Heart right ventricle (tissue), 16 donors: ENCODE data around the gene PYM1. TPM values are rescaled to one million over a fixed set of nuclear protein-coding genes. Genes with fewer than 3 reads are reported as not detected.

Experiments
- ATAC-seq, 8 donors: fragments of 200-7000 bp; cut with Tn5 transposase; one replicate each; pipeline ENCODE4 v1.9.1; 2020; ENCODE audit warnings: mild to moderate bottlenecking in 8 of 8, moderate library complexity in 8 of 8, moderate number of reproducible peaks in 1 of 8
- DNase-seq, 2 donors: peaks; one replicate each; pipeline ENCODE4 v3.0.0-alpha.2; 2020
- H3K27ac ChIP-seq, 10 donors: fragments of 200-600 bp; sonication (generic) in 2 of 10; one replicate each; pipeline versions ENCODE4 v1.5.0 to v1.8.0; 2020 to 2022; ENCODE audit warnings: mild to moderate bottlenecking in 3 of 10
- H3K27me3 ChIP-seq, 7 donors: fragments of 200-600 bp; one replicate each; pipeline ENCODE4 v1.8.0; 2021 to 2022; ENCODE audit warnings: mild to moderate bottlenecking in 2 of 7
- H3K36me3 ChIP-seq, 9 donors: fragments of 200-600 bp; sonication (generic) in 1 of 9; one replicate each; pipeline versions ENCODE4 v1.5.0 to v1.8.0; 2020 to 2022; ENCODE audit warnings: mild to moderate bottlenecking in 2 of 9
- H3K4me1 ChIP-seq, 9 donors: fragments of 200-600 bp; sonication (generic) in 1 of 9; one replicate each; pipeline versions ENCODE4 v1.5.0 to v1.8.0; 2020 to 2022; ENCODE audit warnings: mild to moderate bottlenecking in 4 of 9
- H3K4me3 ChIP-seq, 10 donors: fragments of 200-600 bp; sonication (generic) in 2 of 10; one replicate each; pipeline versions ENCODE4 v1.5.0 to v1.8.0; 2020 to 2022; ENCODE audit warnings: mild to moderate bottlenecking in 7 of 10, moderate library complexity in 2 of 10
- H3K9me3 ChIP-seq, 11 donors: fragments of 200-600 bp in 10 of 11; sonication (generic) in 2 of 11; one replicate each; pipeline versions ENCODE4 v1.5.0 to v1.8.0; 2013 to 2022; ENCODE audit warnings: mild to moderate bottlenecking in 2 of 11, control low read depth in 1 of 11, moderate library complexity in 1 of 11
- CTCF ChIP-seq, 9 donors: fragments of 200-600 bp; sonication (generic) in 2 of 9; IDR thresholded peaks; one replicate each; pipeline versions ENCODE4 v1.5.0 to v1.8.0; 2021 to 2022; ENCODE audit warnings: antibody characterized with exemption in 9 of 9, mild to moderate bottlenecking in 5 of 9, moderate library complexity in 1 of 9
- WGBS, 2 donors: extraction: QIAGEN DNeasy Blood & Tissue Kit; methylation state at CpG; one replicate each; pipeline ENCODE4 v1.1.7; 2013; ENCODE audit warnings: inconsistent platforms in 1 of 2; 5-methylcytosine and 5-hydroxymethylcytosine counted together
- intact Hi-C, 10 donors: fragments of 100-400 bp; cut with DNase I; formaldehyde crosslinking; loops; one replicate each; pipeline versions ENCODE4 v1.11.1 to v1.14.2; 2022
- polyA plus RNA-seq, 2 donors: library from polyadenylated mRNA; stranded (reverse); fragments of 200-250 nt; gene quantifications; one replicate each; pipeline ENCODE4 v1.2.3, GENCODE V29; 2013
- total RNA-seq, 10 donors: library from RNA; stranded (reverse); fragmentation: NEBNext Ultra II Directional in 3 of 10; extraction: Animal tissue kit (Norgen Biotek cat#: 25700) in 3 of 10; gene quantifications; one replicate each; pipeline versions ENCODE4 v1.2.1 to v1.2.4, GENCODE V29; 2021 to 2023
- donor health status: Arrhythmogenic right ventricular cardiomyopathy.
- donor health status: ischemic (EF 13 %, LVEDD 7.1; RV severe dilation, severe dysfunction).
- donor health status: healthy with polysubstance abuse.
- donor health status: DM: no; HTN: yes; CAD: no.
- donor health status: DM: no; HTN: no; CAD: no.
- donor health status: ischemic (EF 25% LVEDD 6.9; RV normal size, moderate dysfunction).
- donor health status: ischemic (EF 25% LVEDD 5.7; RV mildly dilated, moderate dysfunction).
- donor health status: healthy.
- donor health status: DM: yes; HTN: yes; CAD: no.
- donor health status: Ischemic cardiomyopathy.
- donor health status: ischemic (EF 35%, LVEDD 5.7; RV mildly dilated, moderate dysfunction).
- donor health status: nonischemic (EF 11% LVEDD 7.7; RV severe dilation, severe dysfunction).
- donor health status: DM: yes; HTN: yes; CAD: no.
- donor health status: PGD.
- donor health status: ischemic (EF 29% LVEDD 5.4; RV normal size, mild dysfunction).
- donor health status: nonischemic (EF 23%, LVEDD 6.1; RV moderate dilation, normal function).

Gene PYM1
- total and polyA plus RNA-seq, 12 donors = 10.9 to 48.6 (median 16.8) TPM

GRCh38 chr12:55969356-55969755, 41.7 kb upstream of the PYM1 start:
- no peak overlapping the region for H3K27ac ChIP-seq
- ATAC-seq (no peak), DNase-seq (no peak)
- no peaks in the 10 kb centered on the region for H3K27me3 ChIP-seq
- H3K4me1 ChIP-seq = peaks cover 12 to 30% (median 25%) of the 10 kb centered on the region in 9 donors
- H3K9me3 ChIP-seq = no peaks in the 10 kb centered on the region
- WGBS, 2 donors = 85 to 89% methylated on average over 4 of the region's 4 CpGs
- H3K36me3 ChIP-seq = peaks cover 0 to 35% (median 0%) of the 10 kb centered on the region in 9 donors
- H3K4me3 ChIP-seq = no peak overlapping the region
- intact Hi-C loops = no loop called here
- no peak for TF ChIP-seq CTCF (IDR thresholded peaks at IDR 0.05)

DNA sequence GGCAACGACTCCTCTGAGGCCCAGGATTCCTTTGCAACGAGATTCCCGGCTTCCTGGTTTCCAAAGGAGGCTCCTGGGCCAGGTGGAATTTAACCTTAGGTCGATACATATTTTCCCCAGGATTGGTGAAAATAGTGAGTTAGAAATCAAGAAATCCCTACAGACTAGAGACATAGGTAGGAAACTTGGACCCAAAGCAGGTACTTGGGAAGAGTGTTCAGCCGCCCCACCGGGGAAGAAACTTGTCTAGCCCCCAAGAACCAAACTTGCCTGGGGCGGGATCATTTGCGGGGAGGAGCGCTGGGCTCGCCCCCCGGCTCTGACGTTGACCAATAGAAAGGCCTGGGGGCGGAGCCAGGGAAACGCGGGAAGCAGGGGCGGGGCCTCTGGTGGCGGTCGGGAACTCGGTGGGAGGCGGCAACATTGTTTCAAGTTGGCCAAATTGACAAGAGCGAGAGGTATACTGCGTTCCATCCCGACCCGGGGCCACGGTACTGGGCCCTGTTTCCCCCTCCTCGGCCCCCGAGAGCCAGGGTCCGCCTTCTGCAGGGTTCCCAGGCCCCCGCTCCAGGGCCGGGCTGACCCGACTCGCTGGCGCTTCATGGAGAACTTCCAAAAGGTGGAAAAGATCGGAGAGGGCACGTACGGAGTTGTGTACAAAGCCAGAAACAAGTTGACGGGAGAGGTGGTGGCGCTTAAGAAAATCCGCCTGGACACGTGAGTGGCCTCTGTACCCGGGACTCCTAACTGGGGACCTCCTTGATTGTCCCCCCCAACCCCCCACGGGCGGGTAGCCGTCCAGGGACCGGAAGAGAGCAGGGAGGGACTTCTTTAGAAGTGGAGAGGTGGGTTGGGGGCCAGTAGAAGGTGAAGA, 39.0 kb upstream of the PYM1 start, which contains the start of gene CDK2:
Gene CDK2, plus strand, starts transcription at position 423 of the 874 bp plus-strand sequence. Its CDS starts 179 bp downstream, at position 602.
- peak; percentile 95 to 96 for DNase-seq
- intact Hi-C loops = no loop called here
- Histone ChIP-seq H3K27me3 (no peaks in the 10 kb centered on the region), H3K9me3 (no peaks in the 10 kb centered on the region), H3K4me1 (peaks cover 11 to 20% (median 15%) of the 10 kb centered on the region in 9 donors), H3K36me3 (peaks cover 0 to 33% (median 0%) of the 10 kb centered on the region in 9 donors), H3K4me3 (peak within 1 kb of the TSS; percentile 69 to 94 (median 81)), H3K27ac (peak within 1 kb of the TSS; percentile 32 to 91 (median 86))
- 0 to 1% methylated on average over 45 of the region's 45 CpGs for WGBS, 2 donors
- peak; percentile 95 to 99 (median 98) for ATAC-seq
- TF ChIP-seq CTCF (IDR thresholded peaks at IDR 0.05) = no peak

DNA sequence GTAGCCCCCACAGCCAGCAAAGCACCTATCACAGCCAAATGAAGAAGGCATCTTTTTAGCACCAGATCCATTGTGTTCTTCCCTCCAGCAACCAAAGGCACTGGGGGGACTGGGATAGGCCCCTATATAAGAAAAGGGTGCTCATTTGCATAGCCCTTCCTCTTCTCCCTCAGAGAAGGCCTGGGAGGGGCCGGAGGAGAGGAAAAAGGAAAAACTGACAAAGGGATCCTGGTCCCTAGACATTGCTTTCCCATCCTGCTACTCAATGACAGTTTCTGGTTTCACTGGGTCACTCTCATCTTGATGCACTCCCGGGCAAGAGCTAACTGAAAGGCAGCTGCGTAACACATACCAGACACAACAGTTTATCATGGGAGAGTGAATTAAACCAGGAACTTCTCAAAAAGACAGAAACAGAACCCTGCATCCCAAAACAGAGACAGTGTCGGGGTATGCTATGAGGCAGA, 38.3 kb upstream of the PYM1 start, which contains the start of gene PMEL:
Gene PMEL, minus strand, starts transcription at position 102 of the 467 bp plus-strand sequence. Its CDS starts 31 bp downstream, at position 71.
- WGBS, 2 donors = 6 to 7% methylated on average over 4 of the region's 4 CpGs
- peak in 7 of 8 donors; percentile 2 to 36 (median 10) for ATAC-seq
- intact Hi-C loops = no loop called here
- DNase-seq = no peak
- TF ChIP-seq CTCF (IDR thresholded peaks at IDR 0.05) = no peak
- Histone ChIP-seq H3K9me3 (no peaks in the 10 kb centered on the region), H3K27ac (peak within 1 kb of the TSS; percentile 32 to 91 (median 86)), H3K27me3 (no peaks in the 10 kb centered on the region), H3K4me1 (peaks cover 11 to 20% (median 15%) of the 10 kb centered on the region in 9 donors), H3K4me3 (peak within 1 kb of the TSS; percentile 69 to 94 (median 81)), H3K36me3 (peaks cover 0 to 27% (median 0%) of the 10 kb centered on the region in 9 donors)

- no peak for TF ChIP-seq CTCF (IDR thresholded peaks at IDR 0.05)
- no peak for DNase-seq
- no peak for ATAC-seq
- H3K27ac ChIP-seq = no peak overlapping the region
- no peaks in the 10 kb centered on the region for H3K9me3 ChIP-seq
- H3K27me3 ChIP-seq = no peaks in the 10 kb centered on the region
- H3K4me1 ChIP-seq = peaks cover 11 to 20% (median 15%) of the 10 kb centered on the region in 9 donors
- H3K36me3 ChIP-seq = peaks cover 0 to 19% (median 0%) of the 10 kb centered on the region in 9 donors
- WGBS, 2 donors = 60 to 70% methylated on average over 5 of the region's 5 CpGs
- H3K4me3 ChIP-seq = no peak overlapping the region
- intact Hi-C loops = no loop called here
Measured at GRCh38 chr12:55965240-55965639, 37.5 kb upstream of the PYM1 start.
